ENCODE data around the gene C6orf163. TPM values are rescaled to one million over a fixed set of nuclear protein-coding genes. Genes with fewer than 3 reads are reported as not detected.

C6orf163 gene
- total RNA-seq, 1 donor from 2014 or later = 2.0 TPM

- intact Hi-C loops (cut with DNase I) = no loop called here
- H3K4me3 ChIP-seq = no peak overlapping the region
- H3K9me3 ChIP-seq = no peaks in the 10 kb centered on the region
- DNase-seq (ENCODE audit: extremely low spot score in 2 of 2) = no peak
- TF ChIP-seq POLR2AphosphoS5 (IDR thresholded peaks at IDR 0.05; ENCODE audit: insufficient read depth in 1 of 2, low read depth in 1 of 2) (no peak), POLR2A (IDR thresholded peaks at IDR 0.05) (no peak)
- TF ChIP-seq, protein P1, sequence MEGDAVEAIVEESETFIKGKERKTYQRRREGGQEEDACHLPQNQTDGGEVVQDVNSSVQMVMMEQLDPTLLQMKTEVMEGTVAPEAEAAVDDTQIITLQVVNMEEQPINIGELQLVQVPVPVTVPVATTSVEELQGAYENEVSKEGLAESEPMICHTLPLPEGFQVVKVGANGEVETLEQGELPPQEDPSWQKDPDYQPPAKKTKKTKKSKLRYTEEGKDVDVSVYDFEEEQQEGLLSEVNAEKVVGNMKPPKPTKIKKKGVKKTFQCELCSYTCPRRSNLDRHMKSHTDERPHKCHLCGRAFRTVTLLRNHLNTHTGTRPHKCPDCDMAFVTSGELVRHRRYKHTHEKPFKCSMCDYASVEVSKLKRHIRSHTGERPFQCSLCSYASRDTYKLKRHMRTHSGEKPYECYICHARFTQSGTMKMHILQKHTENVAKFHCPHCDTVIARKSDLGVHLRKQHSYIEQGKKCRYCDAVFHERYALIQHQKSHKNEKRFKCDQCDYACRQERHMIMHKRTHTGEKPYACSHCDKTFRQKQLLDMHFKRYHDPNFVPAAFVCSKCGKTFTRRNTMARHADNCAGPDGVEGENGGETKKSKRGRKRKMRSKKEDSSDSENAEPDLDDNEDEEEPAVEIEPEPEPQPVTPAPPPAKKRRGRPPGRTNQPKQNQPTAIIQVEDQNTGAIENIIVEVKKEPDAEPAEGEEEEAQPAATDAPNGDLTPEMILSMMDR (IDR thresholded peaks at IDR 0.05) = no peak
- H3K36me3 ChIP-seq = no peaks in the 10 kb centered on the region
- H3K4me1 ChIP-seq = no peaks in the 10 kb centered on the region
- H3K27ac ChIP-seq = no peak overlapping the region
- H3K27me3 ChIP-seq = no peaks in the 10 kb centered on the region
Observed at GRCh38 chr6:87378947-87379346, 34.3 kb downstream of the C6orf163 start.

GRCh38 chr6:87382861-87383260 lies 38.2 kb downstream of the C6orf163 start:
- no peak for TF ChIP-seq POLR2AphosphoS5 (IDR thresholded peaks at IDR 0.05; ENCODE audit: insufficient read depth in 1 of 2, low read depth in 1 of 2)
- TF ChIP-seq, protein P1 (IDR thresholded peaks at IDR 0.05) = no peak
- no peak for TF ChIP-seq POLR2A (IDR thresholded peaks at IDR 0.05)
- Histone ChIP-seq H3K4me3 (no peak overlapping the region), H3K4me1 (no peaks in the 10 kb centered on the region), H3K36me3 (no peaks in the 10 kb centered on the region), H3K27me3 (no peaks in the 10 kb centered on the region), H3K27ac (no peak overlapping the region), H3K9me3 (no peaks in the 10 kb centered on the region)
- intact Hi-C loops (cut with DNase I) = no loop called here
- DNase-seq (ENCODE audit: extremely low spot score in 2 of 2) = no peak

DNA sequence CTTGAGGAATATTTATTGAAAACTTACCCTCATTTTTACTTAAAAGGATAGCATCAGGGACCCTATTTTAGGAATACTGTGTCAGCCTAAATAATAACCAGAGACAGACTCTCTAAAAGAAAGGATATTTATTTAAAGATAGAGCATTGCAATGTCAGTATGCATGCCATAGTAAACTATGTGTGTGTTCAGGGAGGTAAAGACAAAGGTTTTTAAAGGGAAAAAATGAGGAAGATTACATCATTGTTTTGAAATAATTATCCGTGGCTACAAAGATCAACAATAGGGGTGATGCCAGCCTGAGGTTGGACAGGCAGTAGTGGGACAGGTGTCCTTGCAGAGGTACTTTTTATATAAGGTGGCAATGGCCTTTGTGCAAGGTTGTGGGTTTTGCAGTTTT lies 39.4 kb downstream of the C6orf163 start:
- TF ChIP-seq POLR2AphosphoS5 (IDR thresholded peaks at IDR 0.05; ENCODE audit: insufficient read depth in 1 of 2, low read depth in 1 of 2) (no peak), POLR2A (IDR thresholded peaks at IDR 0.05) (no peak)
- TF ChIP-seq, protein P1 (IDR thresholded peaks at IDR 0.05) = no peak
- Histone ChIP-seq H3K27ac (no peak overlapping the region), H3K36me3 (no peaks in the 10 kb centered on the region), H3K27me3 (no peaks in the 10 kb centered on the region), H3K4me3 (no peak overlapping the region), H3K9me3 (no peaks in the 10 kb centered on the region), H3K4me1 (no peaks in the 10 kb centered on the region)
- intact Hi-C loops (cut with DNase I) = no loop called here
- DNase-seq (ENCODE audit: extremely low spot score in 2 of 2) = no peak

- intact Hi-C loops (cut with DNase I) = no loop called here
- no peak for TF ChIP-seq POLR2A (IDR thresholded peaks at IDR 0.05)
- TF ChIP-seq, protein P1 (IDR thresholded peaks at IDR 0.05) = no peak
- TF ChIP-seq POLR2AphosphoS5 (IDR thresholded peaks at IDR 0.05; ENCODE audit: insufficient read depth in 1 of 2, low read depth in 1 of 2) = no peak
- H3K4me3 ChIP-seq = no peak overlapping the region
- no peaks in the 10 kb centered on the region for H3K4me1 ChIP-seq
- H3K27ac ChIP-seq = no peak overlapping the region
- H3K9me3 ChIP-seq = no peaks in the 10 kb centered on the region
- no peaks in the 10 kb centered on the region for H3K36me3 ChIP-seq
- no peak for DNase-seq (ENCODE audit: extremely low spot score in 2 of 2)
- H3K27me3 ChIP-seq = no peaks in the 10 kb centered on the region
Observed at GRCh38 chr6:87384449-87384848, 39.8 kb downstream of the C6orf163 start.

- no peak for DNase-seq (ENCODE audit: extremely low spot score in 2 of 2)
- no peaks in the 10 kb centered on the region for H3K36me3 ChIP-seq
- H3K9me3 ChIP-seq = no peaks in the 10 kb centered on the region
- no peaks in the 10 kb centered on the region for H3K27me3 ChIP-seq
- TF ChIP-seq, protein P1 (IDR thresholded peaks at IDR 0.05) = no peak
- TF ChIP-seq POLR2A (IDR thresholded peaks at IDR 0.05) = no peak
- TF ChIP-seq POLR2AphosphoS5 (IDR thresholded peaks at IDR 0.05; ENCODE audit: insufficient read depth in 1 of 2, low read depth in 1 of 2) = no peak
- intact Hi-C loops (cut with DNase I) = no loop called here
- no peaks in the 10 kb centered on the region for H3K4me1 ChIP-seq
- H3K4me3 ChIP-seq = no peak overlapping the region
- H3K27ac ChIP-seq = no peak overlapping the region
Observed at GRCh38 chr6:87391334-87391733, 46.7 kb downstream of the C6orf163 start.
